HAP-1 (cell line): ENCODE results near the gene ZNRF3.
"Not testable (repeated sequence)": the region's sequence is repeated elsewhere in the genome, so short reads cannot be mapped to it uniquely, and the experiment has no call there.

Experiments used
- DNase-seq, 2 experiments: peaks; one replicate each; pipeline ENCODE4 v3.0.0-alpha.2; 2016 to 2020; ENCODE audit warnings: low spot score in 2 of 2
- H3K27me3 ChIP-seq: fragments of 250-450 bp; sonication (Bioruptor Pico); 2 replicates; pipeline ENCODE4 v1.5.1; 2020; ENCODE audit warnings: low read depth, mild to moderate bottlenecking, moderate library complexity
- H3K36me3 ChIP-seq: fragments of 250-450 bp; sonication (Bioruptor Pico); replicated peaks from 2 replicates; pipeline ENCODE4 v1.5.1; 2020; ENCODE audit warnings: mild to moderate bottlenecking
- H3K4me1 ChIP-seq: fragments of 250-450 bp; sonication (Bioruptor Pico); 2 replicates; pipeline ENCODE4 v1.5.1; 2020; ENCODE audit warnings: mild to moderate bottlenecking
- H3K4me3 ChIP-seq: fragments of 250-450 bp; sonication (Bioruptor Pico); 2 replicates; pipeline ENCODE4 v1.5.1; 2020; ENCODE audit warnings: mild to moderate bottlenecking, moderate library complexity
- H3K9me3 ChIP-seq: fragments of 250-450 bp; sonication (Bioruptor Pico); 2 replicates; pipeline ENCODE4 v1.5.1; 2020; ENCODE audit warnings: mild to moderate bottlenecking, moderate library complexity
- in situ Hi-C: fragments of 300-500 bp; cut with MboI; formaldehyde crosslinking; loops from 3 replicates; pipeline ENCODE4 v1.14.3; 2020; ENCODE audit warnings: low sequenced_read_pairs, inconsistent platforms, mixed read lengths

ZNRF3 gene

DNA sequence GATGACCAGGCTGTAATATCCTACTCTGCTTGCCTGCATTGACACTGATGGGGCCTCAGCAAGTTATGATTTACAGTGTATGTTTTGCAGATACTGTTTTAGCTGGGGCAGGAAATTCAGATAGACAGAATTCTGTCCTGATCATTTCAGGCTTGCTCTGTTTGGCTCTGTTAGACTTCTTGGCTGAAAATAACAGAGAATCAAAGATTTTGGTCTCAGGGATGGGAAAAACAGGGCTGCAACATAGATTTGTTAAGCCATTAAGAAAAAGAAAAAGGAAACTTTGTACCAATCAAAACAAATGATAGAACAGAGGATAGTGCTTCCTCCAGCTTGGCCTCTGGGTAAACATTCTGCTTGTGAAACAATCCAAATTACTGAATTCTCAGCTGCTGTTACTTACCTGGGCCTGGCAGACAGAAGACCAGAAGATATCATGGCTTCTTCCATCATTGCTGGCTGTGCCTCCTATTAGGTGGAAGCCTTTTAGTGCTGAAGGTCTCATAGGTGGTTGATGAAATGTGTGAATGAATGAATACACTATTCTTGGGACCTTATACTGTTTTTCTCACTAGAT lies 22.0 kb downstream of the ZNRF3 start:
- DNase-seq, result no peak
- Histone ChIP-seq H3K36me3 (no peaks in the 10 kb centered on the region), H3K27me3 (no peaks in the 10 kb centered on the region), H3K4me1 (peaks cover 22% of the 10 kb centered on the region), H3K4me3 (no peak overlapping the region), H3K9me3 (no peaks in the 10 kb centered on the region)
- in situ Hi-C loops, result no loop called here

DNA sequence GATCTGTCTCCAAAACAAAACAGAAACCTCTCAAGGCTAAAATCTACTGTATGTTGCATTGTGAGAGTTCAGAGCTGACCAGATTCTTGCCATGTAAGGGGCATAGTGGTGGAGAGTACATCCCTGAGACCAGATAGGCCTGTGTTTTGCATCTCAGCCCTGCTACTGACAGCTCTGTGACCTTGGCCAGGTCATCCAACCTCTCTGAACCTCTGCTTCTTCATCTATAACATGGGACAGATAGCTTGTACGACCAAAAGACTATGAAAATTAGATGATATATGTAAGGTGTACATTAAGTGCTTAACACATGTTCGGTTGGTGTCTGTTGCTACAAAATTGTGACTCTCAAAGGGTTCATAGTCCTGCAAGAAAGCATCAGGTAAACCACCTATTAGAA lies 22.9 kb downstream of the ZNRF3 start:
- Histone ChIP-seq H3K36me3 (no peaks in the 10 kb centered on the region), H3K4me1 (peaks cover 22% of the 10 kb centered on the region), H3K4me3 (no peak overlapping the region), H3K9me3 (no peaks in the 10 kb centered on the region), H3K27me3 (no peaks in the 10 kb centered on the region)
- no peak for DNase-seq
- in situ Hi-C loops, result no loop called here

DNA sequence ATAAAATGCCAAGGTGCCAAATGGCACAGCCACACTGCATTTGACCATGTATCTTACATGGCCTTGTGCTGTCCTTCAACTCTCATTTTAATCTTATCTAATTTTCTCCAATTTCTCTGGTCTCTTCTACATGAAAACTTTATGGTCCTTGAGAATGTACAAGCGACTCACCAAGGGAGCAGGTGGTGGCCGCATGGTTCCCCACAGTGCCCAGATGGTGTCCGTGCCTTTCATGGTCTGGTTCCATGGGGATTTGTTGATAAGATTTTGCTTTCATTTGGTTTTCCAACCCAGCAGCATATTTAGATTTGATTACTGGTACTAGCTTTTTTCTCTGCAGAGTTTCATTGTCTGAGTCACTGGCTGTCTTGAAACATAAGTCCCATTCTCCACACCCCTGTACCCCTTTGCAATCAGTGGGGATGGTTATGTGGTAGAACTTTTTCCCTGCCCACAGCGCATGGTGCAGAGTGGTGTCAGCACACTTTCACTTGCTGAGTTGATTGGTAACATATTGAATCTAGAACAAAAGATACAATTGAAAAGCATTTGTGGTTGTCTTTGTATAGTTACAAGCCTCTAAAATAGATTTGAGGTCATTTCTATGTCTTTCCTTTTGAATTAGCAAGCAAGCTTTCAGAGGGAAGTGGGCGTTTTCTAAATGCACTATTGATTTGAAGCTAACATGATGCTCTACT lies 24.1 kb downstream of the ZNRF3 start:
- Histone ChIP-seq H3K36me3 (no peaks in the 10 kb centered on the region), H3K27me3 (no peaks in the 10 kb centered on the region), H3K4me3 (no peak overlapping the region), H3K4me1 (peaks cover 24% of the 10 kb centered on the region), H3K9me3 (no peaks in the 10 kb centered on the region)
- in situ Hi-C loops, result no loop called here
- DNase-seq, result peak in 1 of 2 experiments; percentile 36

DNA sequence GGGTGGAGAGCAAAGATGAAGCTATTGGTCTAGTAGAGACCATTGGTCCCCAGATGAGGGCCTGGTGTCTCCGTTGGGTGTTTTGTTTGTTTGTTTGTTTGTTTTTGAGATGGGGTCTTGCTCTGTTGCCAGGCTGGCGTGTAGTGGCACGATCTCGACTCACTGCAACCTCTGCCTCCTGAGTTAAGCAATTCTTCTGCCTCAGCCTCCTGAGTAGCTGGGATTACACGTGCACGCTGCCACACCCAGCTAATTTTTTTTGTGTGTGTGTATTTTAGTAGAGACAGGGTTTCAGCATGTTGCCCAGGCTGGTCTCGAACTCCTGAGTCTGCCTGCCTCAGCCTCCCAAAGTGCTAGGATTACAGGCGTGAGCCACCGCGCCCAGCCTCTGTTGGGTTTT lies 25.4 kb downstream of the ZNRF3 start:
- DNase-seq, H3K4me3 ChIP-seq, H3K36me3 ChIP-seq, in situ Hi-C loops, H3K27me3 ChIP-seq, H3K9me3 ChIP-seq: not testable (repeated sequence)
- H3K4me1 ChIP-seq, result peaks cover 21% of the 10 kb centered on the region

DNA sequence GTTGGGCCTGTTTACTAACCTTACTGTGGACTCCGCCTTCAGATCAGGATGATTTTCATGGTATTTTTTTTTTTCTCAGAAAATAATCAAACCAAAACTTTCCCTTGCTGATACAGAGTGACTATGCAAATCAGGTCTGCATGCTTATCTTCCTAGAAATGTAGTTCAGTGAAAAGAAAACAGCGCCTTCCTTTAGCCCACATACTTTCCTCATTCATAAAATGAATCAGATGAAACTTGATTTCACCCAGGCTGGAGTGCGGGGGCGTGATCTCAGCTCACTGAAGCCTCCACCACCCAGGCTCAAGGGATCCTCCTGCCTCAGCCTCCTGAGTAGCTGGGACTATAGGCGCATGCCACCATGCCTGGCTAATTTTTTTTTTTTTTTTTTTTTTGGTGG lies 26.0 kb downstream of the ZNRF3 start:
- Histone ChIP-seq H3K4me1 (peaks cover 16% of the 10 kb centered on the region), H3K9me3 (no peaks in the 10 kb centered on the region), H3K36me3 (no peaks in the 10 kb centered on the region; the same call in 1 of the 2 replicates), H3K4me3 (no peak overlapping the region), H3K27me3 (no peaks in the 10 kb centered on the region)
- in situ Hi-C loops, result no loop called here
- DNase-seq, result no peak

DNA sequence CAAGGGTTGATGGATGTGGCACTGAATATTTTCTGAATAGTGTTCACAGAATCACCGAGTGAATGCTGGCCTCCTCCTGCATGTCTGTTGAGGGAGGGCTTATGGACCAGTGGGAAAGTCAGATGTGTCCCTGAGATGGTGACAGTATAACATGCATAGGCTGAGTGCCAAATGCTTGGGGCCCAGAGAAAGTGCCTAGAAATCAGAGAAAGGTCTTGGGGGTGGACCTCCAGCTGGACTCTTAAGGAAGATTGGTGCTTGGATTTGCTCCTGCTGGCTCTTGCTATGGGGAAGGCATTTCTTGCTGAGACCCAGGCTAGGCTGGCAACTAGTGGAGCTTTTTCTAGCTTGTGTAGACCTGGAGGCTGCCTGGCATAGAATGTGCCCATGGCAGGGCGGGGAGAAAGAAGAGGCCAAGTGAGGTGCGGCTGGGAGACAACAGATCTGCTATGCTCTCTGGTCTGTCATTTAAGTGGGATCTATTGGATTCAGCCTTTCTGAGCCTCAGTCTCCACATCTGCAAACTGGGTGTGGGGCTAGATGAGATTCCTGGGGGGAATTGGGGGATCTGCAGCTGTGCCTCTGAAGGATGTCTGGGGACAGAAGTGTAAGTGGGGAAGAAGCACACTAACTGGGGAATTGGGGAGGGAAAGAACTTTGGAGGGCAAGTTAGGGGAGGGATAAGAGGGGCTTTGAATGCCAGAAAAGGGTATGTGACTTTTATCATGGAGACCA lies 27.4 kb downstream of the ZNRF3 start:
- no peak overlapping the region for H3K4me3 ChIP-seq
- H3K27me3 ChIP-seq, result no peaks in the 10 kb centered on the region
- no peaks in the 10 kb centered on the region; the same call in 1 of the 2 replicates for H3K36me3 ChIP-seq
- peaks cover 15% of the 10 kb centered on the region for H3K4me1 ChIP-seq
- in situ Hi-C loops, result no loop called here
- H3K9me3 ChIP-seq, result no peaks in the 10 kb centered on the region
- DNase-seq, result no peak

DNA sequence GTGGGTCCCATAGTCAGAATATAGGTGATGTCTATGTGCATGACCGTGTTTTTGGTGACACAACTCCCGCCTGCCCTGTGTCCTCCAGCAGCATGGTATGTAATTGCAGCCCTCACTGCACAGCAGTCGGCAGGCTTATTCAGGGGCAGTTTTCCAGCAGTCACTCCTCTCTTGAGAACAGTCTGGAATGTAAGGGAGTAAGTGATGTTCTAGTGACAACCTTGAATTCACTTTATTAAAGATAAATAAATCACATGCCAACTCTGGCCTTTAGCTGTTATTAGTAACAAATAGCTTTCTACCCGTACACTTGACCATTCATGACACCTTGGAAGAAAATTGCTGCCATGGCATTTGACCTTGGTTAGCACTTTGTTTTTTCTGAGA lies 27.9 kb downstream of the ZNRF3 start:
- Histone ChIP-seq H3K9me3 (no peaks in the 10 kb centered on the region), H3K4me1 (peaks cover 15% of the 10 kb centered on the region), H3K27me3 (no peaks in the 10 kb centered on the region), H3K36me3 (no peaks in the 10 kb centered on the region; the same call in 1 of the 2 replicates), H3K4me3 (no peak overlapping the region)
- DNase-seq, result no peak
- in situ Hi-C loops, result no loop called here

DNA sequence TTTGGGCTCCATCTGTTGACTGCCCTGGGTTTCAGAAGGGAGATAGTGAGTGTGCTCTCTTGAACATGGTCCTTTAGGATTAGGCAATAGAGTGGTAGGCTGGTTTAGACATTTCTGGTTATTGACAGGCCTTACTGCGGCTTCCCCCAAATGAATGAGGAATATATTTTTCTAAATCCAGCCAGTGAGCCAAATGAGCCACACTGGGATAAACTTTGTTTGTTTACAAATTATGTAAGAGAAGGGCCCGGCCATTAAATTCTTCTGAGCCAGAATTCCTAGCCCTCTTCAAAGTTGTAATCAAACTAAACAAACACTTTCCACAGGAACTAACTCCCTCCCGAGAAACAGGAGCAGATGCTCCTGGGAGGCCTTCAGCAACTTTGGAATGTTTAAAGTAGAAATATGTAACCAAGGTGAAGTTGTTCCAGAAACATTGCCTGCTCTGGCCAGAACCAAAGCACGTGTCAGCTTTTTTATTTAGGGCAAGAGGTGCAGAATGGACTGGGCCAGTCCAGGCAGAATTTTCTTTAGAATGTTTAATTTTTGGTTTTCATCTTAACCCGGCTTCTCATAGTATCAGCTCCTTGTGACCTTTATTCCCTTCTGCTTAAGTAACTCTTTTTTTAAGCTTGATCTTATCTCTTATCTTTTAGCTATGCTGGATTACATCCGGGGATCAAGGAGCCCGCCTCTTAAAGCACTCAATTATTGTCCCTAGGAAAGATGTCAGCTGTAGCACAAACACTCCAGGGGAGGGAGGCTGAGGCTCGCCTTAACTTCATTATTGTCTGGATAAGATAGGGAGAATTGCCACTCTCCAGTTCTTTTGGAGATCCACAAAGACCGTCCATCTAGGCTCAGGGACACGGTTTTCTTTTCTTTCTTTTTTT lies 28.7 kb downstream of the ZNRF3 start:
- no peak for DNase-seq
- H3K36me3 ChIP-seq, result peaks cover 3% of the 10 kb centered on the region; the same call in 1 of the 2 replicates
- no peak overlapping the region for H3K4me3 ChIP-seq
- in situ Hi-C loops, result no loop called here
- no peaks in the 10 kb centered on the region for H3K27me3 ChIP-seq
- H3K9me3 ChIP-seq, result no peaks in the 10 kb centered on the region
- peaks cover 15% of the 10 kb centered on the region for H3K4me1 ChIP-seq

DNA sequence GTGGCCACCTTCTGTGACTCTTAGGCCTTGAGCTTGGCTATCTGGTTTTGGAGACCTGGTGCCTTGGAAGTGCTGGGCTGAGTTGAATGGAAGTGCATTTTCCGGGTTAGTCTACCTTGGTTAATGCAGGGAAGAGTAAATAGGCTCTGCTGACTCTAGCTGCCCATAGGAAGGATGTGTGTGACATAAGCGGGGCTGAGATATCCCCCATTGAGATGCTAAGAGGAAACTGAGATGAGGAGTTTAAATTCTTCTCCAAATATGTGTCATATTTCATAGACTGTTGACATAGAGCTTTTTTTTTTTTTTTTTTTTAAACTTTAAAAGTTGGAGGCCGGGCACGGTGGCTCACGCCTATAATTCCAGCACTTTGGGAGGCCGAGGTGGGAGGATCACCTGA lies 30.8 kb downstream of the ZNRF3 start:
- H3K4me1 ChIP-seq, result peaks cover 7% of the 10 kb centered on the region; the same call in 1 of the 2 replicates
- no peak overlapping the region for H3K4me3 ChIP-seq
- H3K9me3 ChIP-seq, result no peaks in the 10 kb centered on the region
- DNase-seq, result no peak
- peaks cover 3% of the 10 kb centered on the region; the same call in 1 of the 2 replicates for H3K36me3 ChIP-seq
- in situ Hi-C loops, result no loop called here
- no peaks in the 10 kb centered on the region for H3K27me3 ChIP-seq

DNA sequence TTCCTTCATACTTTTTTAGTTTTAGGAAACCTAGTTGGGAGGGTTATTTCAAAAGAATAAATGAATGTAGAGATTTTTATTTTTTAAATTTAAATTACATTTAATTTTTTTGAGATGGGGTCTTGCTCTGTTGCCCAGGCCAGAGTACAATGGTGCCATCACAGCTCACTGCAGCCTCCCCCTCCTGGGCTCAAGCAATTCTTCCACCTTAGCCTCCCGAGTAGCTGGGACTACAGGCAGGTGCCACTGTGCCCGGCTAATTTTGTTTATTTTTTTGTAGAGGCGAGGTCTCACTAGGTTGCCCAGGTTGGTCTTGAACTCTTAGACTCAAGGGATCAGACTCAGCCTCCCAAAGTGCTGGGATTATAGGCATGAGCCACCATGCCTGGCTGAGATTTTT lies 32.6 kb downstream of the ZNRF3 start:
- peaks cover 7% of the 10 kb centered on the region; the same call in 1 of the 2 replicates for H3K4me1 ChIP-seq
- in situ Hi-C loops, result no loop called here
- peaks cover 3% of the 10 kb centered on the region; the same call in 1 of the 2 replicates for H3K36me3 ChIP-seq
- DNase-seq, result no peak
- H3K9me3 ChIP-seq, result no peaks in the 10 kb centered on the region
- H3K4me3 ChIP-seq, result no peak overlapping the region
- H3K27me3 ChIP-seq, result no peaks in the 10 kb centered on the region

DNA sequence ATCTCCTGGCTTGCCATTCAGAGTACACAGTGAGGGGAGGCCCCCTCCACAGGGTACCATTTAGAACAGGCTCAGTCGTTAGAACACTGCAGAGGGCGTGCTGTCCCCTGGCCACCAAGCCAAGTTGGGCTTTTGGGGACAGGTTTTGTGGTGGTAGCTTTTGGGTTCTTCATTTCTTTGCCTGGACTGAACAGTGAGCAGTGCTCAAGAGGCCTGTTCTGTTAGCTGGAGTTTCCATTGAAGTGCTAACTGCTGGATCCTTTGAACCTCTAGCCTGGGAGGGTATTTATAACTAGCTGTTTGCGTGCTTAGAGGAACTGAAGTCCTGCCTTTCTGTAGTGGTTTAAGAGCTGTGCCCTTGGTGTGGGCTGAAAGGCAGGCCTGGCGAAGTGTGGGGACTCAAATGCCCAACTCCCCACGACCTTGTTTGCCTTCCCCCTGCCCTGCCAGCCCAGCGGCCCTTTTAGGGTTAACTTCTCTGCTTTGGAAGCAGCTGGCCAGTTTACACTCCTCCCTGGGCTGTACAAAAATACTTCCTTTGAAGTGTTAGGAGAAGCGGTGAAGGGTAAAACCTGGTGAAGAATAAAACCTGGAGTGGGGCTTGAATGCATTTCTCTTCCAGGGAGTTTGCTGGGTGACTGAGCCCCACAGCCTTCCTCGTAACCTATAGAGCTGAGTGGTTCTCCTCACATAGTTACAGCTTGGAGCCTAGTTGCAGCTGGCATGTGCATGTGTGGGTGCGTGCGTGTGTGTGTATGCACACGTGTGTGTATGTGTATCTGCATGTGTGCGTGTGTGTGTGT lies 34.6 kb downstream of the ZNRF3 start:
- H3K4me3 ChIP-seq, result no peak overlapping the region
- H3K9me3 ChIP-seq, result no peaks in the 10 kb centered on the region
- H3K36me3 ChIP-seq, result peaks cover 3% of the 10 kb centered on the region; the same call in 1 of the 2 replicates
- H3K27me3 ChIP-seq, result no peaks in the 10 kb centered on the region
- DNase-seq, result peak in 1 of 2 experiments; percentile 26
- H3K4me1 ChIP-seq, result peaks cover 4% of the 10 kb centered on the region; the same call in 1 of the 2 replicates
- in situ Hi-C loops, result no loop called here

DNA sequence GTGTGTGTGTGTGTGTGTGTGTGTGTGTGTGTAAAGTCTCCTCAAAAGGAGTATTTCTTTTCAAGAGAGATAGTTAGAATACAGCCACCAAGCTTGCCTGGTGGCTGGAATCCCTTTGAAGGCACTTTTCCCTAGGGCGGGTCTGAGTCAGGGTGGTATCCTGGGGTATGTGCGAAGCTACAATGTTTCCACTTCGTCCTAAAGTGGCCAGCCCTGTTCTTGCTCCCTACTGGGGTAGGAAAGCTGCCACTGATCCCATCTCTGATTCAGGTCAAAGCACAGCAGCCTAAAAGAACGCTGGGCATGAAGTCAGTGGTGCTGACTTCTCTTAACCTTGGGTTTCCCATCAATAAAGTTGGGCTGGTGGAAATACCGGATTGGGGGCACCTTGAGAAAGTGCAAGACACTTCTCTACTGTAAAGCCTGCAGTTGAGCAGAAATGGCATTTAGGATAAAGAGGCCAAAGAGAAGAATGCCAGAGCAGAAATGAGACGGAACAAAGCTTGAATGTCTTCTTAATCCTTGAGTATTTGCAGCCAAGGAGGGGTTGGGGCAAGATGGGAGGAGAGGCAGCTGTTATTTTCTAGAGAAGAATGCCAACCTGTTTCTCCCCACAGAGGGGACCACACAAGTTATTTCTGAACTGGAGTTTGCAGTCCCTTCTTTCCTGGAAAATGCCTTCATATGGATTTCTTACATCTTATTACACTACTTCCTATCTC lies 35.3 kb downstream of the ZNRF3 start:
- Histone ChIP-seq H3K27me3 (no peaks in the 10 kb centered on the region), H3K4me1 (peaks cover 4% of the 10 kb centered on the region; the same call in 1 of the 2 replicates), H3K9me3 (no peaks in the 10 kb centered on the region), H3K36me3 (0 out of 2 replicates have a peak, but pooled peaks cover 3% of the 10 kb centered on the region), H3K4me3 (no peak overlapping the region)
- no peak for DNase-seq
- in situ Hi-C loops, result no loop called here
